ENCODE measurements around the gene RBSN.

DNA sequence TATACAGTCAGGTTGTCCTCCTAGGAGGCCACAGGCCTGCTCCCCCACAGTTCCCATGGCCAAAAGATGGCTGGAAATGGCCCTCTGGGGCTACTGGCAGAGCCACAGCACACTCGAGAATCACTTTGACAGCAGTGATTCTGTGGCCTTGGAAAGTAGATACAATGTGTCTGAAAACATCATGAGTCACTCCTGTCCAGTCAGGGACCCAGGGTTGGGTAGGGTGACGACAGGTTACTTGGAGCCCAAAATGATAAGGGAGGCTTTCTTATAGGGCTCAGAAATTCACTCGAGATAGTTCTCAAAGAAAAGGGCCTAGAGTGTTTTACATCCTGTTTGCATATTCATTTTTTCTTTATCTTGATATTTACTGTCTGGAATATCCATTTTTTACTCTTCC lies 58.1 kb downstream of the RBSN start:
- no peak for TF ChIP-seq EZH2 (IDR thresholded peaks at IDR 0.05; ENCODE audit: low read depth)
- TF ChIP-seq, protein P1, sequence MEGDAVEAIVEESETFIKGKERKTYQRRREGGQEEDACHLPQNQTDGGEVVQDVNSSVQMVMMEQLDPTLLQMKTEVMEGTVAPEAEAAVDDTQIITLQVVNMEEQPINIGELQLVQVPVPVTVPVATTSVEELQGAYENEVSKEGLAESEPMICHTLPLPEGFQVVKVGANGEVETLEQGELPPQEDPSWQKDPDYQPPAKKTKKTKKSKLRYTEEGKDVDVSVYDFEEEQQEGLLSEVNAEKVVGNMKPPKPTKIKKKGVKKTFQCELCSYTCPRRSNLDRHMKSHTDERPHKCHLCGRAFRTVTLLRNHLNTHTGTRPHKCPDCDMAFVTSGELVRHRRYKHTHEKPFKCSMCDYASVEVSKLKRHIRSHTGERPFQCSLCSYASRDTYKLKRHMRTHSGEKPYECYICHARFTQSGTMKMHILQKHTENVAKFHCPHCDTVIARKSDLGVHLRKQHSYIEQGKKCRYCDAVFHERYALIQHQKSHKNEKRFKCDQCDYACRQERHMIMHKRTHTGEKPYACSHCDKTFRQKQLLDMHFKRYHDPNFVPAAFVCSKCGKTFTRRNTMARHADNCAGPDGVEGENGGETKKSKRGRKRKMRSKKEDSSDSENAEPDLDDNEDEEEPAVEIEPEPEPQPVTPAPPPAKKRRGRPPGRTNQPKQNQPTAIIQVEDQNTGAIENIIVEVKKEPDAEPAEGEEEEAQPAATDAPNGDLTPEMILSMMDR (conservative IDR thresholded peaks at IDR 0.05), result no peak

Data from PC-9 (cell line).